ENCODE results near the gene ABCG5.

ABCG5 gene

GRCh38 chr2:43776324-43776723, 62.3 kb downstream of the ABCG5 start:
- Mint-ChIP-seq H3K4me3 (no peak overlapping the region), H3K36me3 (peaks cover 5 to 11% of the 10 kb centered on the region in 2 donors), H3K4me1 (peaks cover 9 to 12% of the 10 kb centered on the region in 2 donors), H3K27ac (no peak overlapping the region), H3K27me3 (peaks cover 0 to 7% of the 10 kb centered on the region in 2 donors), H3K9me3 (no peaks in the 10 kb centered on the region)
- no peak for ATAC-seq (replicated peaks)
- DNase-seq, result no peak

- Mint-ChIP-seq H3K27me3 (peaks cover 7 to 14% of the 10 kb centered on the region in 2 donors), H3K4me1 (peaks cover 9 to 12% of the 10 kb centered on the region in 2 donors), H3K9me3 (no peaks in the 10 kb centered on the region), H3K4me3 (peak overlapping the region; percentile 96 to 98), H3K36me3 (peaks cover 0 to under 1% of the 10 kb centered on the region in 2 donors), H3K27ac (no peak overlapping the region)
- ATAC-seq (replicated peaks) (no peak), DNase-seq (no peak)
Measured at GRCh38 chr2:43774617-43775016, 64.0 kb downstream of the ABCG5 start.

DNA sequence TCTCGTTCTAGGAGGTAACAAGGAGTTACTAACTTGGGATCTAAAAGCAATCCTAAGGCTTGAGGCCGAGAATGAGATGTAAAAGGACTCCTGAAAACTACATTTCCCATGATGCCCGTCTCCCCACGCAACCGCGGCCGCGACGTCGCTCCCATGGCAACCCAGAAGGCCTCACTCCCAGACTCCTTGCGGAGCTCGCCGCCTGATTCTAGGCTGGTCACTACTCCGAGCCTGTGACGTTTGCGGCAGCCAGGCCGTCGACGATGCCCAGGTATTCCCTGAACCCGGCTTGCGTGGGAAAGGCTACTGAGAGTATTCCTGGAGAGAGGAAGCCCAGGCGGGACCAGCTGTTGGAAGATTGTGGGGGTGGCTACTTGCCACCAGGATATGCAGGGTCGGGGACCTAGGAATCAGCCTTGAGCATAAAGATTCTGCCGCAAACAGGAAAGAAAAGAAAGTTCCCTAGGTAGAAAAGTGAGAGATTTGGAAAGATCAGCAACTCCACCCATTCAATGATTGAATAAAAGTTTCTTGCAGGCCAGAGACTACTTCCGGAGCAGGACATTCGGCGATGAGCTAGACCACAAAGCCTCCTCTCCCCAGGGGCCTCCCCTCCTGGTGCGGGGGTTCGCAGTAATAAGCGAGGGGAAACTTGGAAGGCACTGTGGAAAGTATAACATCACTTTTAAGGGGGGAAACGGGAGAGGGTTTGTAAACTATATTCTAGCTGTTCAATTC, 64.6 kb downstream of the ABCG5 start, which contains the start of gene DYNC2LI1:
DYNC2LI1 (plus strand) TSS at position 164 of the 738 bp plus-strand sequence; CDS start at position 264, 100 bp downstream.
- Mint-ChIP-seq H3K27me3 (peaks cover 9 to 14% of the 10 kb centered on the region in 2 donors), H3K27ac (peak within 1 kb of the TSS; percentile 93), H3K9me3 (no peaks in the 10 kb centered on the region), H3K4me3 (peak within 1 kb of the TSS; percentile 96 to 98), H3K36me3 (no peaks in the 10 kb centered on the region), H3K4me1 (peaks cover 9 to 12% of the 10 kb centered on the region in 2 donors)
- ATAC-seq (replicated peaks) (peak; percentile 100), DNase-seq (peak; percentile 78)

DNA sequence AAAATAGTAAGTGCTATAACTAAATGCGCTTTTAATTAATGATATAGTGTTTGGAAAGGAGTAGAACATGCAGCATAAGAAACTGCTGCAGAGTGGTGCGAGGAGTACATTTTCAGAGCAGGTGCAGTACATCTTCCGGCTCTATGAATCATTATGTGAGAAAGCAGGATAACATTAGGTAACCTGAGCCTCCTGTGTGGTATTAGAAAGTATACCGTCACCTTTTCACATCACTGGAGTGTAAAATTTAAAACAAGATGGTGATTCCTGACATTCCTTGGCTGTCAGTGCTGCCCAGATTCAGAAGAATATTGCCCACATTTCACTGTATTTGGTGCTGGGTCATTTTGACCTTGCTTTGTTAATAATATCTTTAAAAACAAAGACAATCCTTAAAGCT, 72.6 kb downstream of the ABCG5 start:
- Mint-ChIP-seq H3K4me3 (no peak overlapping the region), H3K36me3 (no peaks in the 10 kb centered on the region), H3K27me3 (peaks cover 4 to 30% of the 10 kb centered on the region in 2 donors), H3K4me1 (no peaks in the 10 kb centered on the region), H3K9me3 (no peaks in the 10 kb centered on the region), H3K27ac (no peak overlapping the region)
- ATAC-seq (replicated peaks) (no peak), DNase-seq (no peak)

GRCh38 chr2:43764086-43764705, 74.4 kb downstream of the ABCG5 start:
- no peak for ATAC-seq (replicated peaks)
- Mint-ChIP-seq H3K27me3 (peaks cover 3 to 18% of the 10 kb centered on the region in 2 donors), H3K4me1 (no peaks in the 10 kb centered on the region), H3K9me3 (no peaks in the 10 kb centered on the region), H3K4me3 (no peak overlapping the region), H3K36me3 (no peaks in the 10 kb centered on the region), H3K27ac (no peak overlapping the region)
- no peak for DNase-seq

GRCh38 chr2:43763091-43763490, 75.5 kb downstream of the ABCG5 start:
- H3K27me3 Mint-ChIP-seq, result peaks cover 0 to 11% of the 10 kb centered on the region in 2 donors
- no peak overlapping the region for H3K27ac Mint-ChIP-seq
- DNase-seq (no peak), ATAC-seq (replicated peaks) (no peak)
- no peaks in the 10 kb centered on the region for H3K4me1 Mint-ChIP-seq
- H3K36me3 Mint-ChIP-seq, result no peaks in the 10 kb centered on the region
- no peak overlapping the region for H3K4me3 Mint-ChIP-seq
- H3K9me3 Mint-ChIP-seq, result no peaks in the 10 kb centered on the region

Data from stimulated activated naive B cell treated with anti-CD40 and anti-IgM and Interleukin-4, amounts not matched to agents 10 μg/mL and 1 μg/mL and 100 μg/mL, for 72 hours (primary cell).